Fibroblast of skin of right biceps (primary cell): ENCODE results near the gene RASSF8.

Experiments used
- DNase-seq: peaks from one replicate; pipeline ENCODE4 v3.0.0-alpha.2; 2013

RASSF8 gene, protein sequence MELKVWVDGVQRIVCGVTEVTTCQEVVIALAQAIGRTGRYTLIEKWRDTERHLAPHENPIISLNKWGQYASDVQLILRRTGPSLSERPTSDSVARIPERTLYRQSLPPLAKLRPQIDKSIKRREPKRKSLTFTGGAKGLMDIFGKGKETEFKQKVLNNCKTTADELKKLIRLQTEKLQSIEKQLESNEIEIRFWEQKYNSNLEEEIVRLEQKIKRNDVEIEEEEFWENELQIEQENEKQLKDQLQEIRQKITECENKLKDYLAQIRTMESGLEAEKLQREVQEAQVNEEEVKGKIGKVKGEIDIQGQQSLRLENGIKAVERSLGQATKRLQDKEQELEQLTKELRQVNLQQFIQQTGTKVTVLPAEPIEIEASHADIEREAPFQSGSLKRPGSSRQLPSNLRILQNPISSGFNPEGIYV

DNA sequence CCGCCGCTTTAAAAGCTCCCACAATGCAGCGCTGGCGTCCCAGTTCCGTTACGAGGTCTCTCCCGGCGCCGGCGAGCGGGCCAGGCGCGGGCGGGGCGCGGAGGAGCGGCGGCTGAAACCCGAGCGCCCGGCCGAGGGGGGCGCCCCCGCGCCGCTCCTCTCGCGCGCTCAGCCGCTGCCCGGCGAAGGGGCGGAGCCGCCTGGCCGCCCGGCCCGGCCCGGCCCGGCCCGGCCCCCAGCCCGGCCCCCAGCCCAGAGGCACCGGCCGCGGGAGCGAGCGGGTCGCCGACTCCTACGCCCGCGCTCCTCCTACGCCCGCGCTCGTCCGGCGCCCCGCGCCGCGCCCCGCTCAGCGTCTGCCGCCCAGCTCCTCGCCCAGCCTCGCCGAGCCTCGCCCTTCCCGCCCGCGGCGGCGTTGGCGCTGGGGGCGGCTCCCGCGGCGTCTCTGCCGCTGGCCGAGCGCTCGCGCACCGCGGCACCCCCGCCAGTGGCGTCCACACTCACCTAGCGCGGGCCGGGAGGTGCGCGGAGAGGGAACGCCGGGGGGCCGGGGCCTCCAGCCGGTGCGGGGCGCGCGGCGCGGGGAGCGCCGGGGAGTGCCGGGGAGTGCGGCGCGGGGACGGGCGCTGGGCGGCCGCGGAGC is at the start of gene RASSF8:
Gene RASSF8 (plus strand): TSS at position 255 of the 643 bp plus-strand sequence. CDS start 96,662 bp downstream, outside the sequence.
- peak; percentile 85 for DNase-seq

DNA sequence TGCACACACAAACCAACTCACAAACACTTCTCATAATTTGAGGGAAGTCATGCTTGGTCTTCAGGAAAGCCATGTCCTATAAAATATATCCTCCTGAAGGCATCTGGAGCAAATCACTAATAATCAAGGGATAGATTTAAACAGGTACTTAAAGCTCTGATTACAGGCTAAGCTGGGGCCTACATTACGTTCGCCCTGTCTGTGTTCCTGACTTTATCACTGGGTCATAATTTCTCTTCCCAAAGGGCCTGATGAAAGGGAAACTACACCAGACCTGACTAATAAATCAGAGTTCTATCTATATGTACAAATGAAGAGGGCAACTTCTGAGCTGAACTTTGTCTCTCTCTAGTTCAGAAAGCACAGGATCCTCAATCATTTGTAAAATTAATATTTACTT is 43.9 kb upstream of the RASSF8 start:
- DNase-seq = no peak

DNA sequence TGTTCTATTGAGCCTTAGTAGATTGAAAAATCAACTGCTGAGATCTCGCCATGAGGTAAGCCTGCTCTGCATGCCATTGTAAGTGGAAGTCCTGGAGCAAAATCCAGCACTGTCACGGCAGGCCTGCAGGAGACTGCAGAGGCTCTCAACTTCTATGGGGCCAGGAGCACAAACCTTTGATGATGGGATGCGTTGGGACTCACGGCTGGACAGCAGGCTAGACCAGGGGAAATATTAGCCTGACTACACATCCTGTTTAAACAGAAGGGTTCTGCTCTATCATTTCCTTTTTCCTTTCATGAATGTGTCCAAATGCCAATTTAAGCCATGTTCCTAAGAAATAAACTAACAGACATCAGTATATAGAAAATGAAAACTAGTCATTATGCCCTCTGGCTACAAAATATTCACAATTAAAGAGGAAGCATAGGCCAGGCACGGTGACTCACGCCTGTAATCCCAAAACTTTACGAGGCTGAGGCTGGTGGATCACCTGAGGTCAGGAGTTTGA is 33.9 kb upstream of the RASSF8 start:
- DNase-seq = no peak

DNA sequence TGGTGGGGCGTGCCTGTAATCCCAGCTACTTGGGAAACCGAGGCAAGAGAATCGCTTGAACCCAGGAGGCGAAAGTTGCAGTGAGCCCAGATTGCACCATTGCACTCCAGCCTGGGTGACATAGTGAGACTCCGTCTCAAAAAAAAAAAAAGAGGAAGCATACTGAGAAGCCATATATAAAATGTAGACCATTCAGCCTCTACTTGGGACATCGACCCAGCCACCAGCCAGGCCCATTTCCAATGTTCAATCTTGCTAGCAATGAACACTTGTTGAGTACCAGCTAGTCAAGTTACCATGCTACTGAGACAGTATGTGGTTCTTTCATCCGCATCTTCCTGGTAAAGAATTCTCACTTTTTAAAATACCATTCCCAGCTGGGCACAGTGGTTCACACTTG is 33.4 kb upstream of the RASSF8 start:
- DNase-seq = no peak

DNA sequence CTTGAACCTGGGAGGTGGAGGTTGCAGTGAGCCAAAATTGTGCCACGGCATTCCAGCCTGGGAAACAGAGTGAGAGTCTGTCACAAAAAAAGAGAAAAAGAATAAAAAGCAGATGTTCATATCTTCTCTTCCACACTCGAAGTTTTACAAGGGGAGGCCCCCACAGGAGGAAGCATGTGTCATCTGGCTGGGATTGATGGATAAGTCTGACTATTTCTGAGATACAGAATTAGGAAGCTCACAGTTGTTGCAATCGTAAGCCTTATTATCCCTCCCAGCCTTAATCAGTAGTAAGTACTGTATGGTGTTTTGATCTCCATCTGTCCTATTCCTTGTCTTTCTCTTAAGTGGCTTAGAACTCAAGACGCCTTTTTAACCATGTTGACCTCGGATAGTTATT is 31.9 kb upstream of the RASSF8 start:
- peak; percentile 35 for DNase-seq

DNA sequence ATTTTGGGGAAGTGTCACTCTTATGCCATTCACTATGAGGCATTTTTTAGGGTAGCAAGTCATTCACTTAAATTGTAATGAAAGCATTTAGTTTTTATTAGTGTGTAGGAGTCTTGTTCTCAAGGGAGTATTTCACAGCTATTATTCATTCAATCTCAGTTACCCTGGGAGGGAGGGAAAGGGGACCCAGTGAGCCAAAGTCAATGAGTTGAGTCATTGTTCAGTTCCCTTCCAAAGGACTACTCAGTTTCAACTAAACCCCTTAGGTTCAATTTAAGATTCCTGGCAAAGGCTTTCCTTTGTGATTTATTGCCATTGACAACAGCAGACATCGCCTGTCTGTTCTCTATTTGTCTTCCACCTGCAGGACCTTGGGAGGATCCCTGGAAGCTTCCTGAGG is 29.3 kb upstream of the RASSF8 start:
- peak; percentile 57 for DNase-seq

DNA sequence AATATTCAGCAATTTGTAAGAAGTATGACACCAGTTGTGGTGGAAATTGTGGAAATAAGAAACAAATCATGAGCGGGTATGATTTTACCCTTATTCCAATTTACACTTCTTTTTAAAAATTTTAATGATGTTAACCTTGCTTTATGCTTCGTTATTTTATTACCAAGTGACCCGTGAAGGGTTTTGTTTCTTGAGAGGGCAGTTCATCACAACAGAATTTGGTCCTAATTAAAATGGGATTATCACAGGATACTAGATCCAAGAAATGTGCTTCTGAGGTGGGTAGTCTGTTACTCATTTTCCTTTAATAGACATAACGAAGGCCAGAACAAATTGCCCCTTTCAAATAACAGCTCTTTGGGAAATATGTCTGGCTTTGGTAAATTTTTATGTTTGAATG is 25.5 kb upstream of the RASSF8 start:
- no peak for DNase-seq

DNA sequence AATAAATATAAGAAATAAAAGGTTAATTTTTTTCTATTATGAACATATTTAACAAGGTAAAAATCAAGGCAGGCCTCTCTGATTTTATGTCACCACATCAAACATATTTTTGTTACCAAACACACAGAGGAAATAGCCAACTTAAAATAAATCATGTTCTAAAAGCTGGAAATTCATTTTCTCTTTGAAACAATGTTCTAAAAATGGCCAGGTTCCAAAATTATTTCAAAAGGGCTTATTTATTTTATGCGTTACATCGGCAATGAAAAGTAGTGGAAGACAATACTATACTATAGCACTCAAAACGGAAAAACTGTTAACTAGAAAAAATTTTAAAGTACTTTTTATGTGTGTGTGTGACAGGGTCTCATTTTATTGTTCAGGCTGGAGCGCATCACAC is 24.0 kb upstream of the RASSF8 start:
- DNase-seq = no peak

DNA sequence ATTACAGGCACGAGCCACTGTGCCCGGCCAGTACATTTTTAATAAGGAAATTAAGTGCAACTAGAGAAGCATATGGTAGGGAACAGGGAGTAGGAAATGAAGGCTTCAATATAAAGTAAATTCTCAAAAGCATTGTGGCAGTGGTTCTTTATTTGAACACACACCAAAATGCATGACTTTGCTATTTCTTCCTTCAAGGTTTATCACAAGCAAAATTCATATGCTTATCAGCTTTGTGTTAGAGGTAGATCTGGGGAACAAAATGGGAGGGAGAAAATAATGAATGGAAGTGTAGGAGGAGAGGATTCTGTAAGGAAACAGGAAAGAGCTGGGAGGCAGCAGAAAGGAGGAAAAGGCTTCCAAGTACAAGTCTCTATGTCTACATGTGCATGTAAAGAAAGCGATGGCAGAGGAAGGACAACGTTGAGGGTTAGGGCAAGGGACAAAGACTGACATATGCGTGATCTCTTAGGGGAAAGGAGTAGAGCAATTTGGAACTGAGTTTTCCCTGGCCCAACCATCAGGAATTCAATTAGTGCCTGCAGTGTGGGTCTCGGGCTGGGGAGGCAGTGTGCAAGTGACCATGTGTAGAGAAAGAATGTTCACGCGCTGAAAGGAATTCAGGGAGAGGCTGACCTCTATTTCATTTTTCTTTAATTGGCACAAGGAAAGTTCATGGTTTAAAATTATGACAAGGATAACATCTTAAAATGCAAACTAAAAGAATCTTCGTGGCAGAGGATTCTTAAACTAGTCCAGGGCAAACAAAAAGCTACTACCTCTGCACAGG is 22.9 kb upstream of the RASSF8 start:
- DNase-seq = no peak

DNA sequence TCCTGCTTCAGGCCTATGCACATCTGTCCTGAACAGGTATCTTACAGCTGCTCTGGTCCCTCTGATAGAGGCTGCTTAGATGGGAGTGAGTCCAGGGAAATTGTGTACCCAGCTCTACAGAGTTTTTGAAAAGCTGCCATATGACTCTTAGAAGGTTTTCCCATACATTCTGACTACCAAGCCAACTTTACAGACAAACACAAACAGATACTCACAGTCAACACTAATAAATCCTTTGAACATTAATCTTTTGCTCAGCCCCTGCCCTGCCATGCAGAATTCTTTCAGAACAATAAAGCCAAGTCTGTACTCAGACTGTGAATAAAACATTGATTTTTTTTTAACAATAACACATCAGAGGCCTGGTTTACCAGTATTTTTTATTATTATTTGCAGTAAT is 21.4 kb upstream of the RASSF8 start:
- DNase-seq = no peak

DNA sequence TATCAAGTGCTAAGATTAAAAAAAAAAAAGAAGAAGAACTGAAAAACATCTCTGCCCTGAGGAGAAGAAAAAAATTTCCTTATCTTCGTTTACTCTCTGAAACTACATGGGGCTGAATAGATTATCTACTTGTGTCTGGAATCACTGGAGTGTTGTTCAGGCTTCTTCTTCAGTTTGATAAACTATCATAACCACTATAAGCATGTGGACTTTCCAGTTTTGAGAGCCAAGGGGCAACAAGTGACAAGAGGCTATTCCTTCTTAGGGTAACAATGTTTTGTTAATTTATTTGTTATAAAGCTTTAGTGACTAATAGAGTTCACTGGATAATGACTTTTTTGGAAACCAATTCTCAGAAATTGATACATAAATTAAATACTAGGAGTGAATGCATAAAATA is 19.9 kb upstream of the RASSF8 start:
- DNase-seq = no peak

DNA sequence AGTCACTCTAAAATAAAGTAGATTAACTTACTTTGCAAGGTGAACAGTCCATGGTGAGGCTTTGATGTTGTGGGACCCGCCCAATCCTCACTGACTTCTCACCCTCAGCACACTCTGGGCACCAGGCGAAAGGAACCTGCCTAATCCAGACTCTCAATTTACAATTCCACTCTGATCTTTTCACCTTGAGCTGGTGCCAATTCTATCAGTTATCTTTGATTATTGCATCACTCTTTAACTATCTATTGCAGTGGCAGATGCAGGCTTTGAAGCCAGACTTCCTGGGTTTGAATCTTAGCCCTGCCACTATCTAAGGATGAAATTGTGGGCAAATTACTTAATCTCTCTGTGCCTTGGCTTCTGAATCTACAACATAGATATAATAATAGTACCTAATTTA is 18.9 kb upstream of the RASSF8 start:
- DNase-seq = no peak

DNA sequence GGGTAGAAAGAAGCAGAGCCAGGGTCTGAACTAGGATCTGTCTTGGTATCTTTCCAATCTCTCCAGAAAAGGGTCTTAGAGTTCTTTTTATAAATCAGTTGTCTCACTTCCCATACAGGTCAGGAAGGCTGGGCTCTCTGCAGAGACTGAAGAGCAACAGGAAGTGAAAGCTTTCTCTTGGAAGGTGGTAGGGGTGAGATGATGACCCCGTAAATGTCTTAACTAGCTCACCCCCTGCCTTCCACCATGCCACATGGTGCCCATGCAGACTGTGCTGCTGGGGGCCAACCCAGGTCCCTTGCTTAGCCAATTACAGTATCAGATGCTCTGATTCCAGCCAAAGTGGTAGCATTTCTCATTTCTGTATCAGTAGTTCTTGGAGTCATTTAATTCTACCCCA is 17.6 kb upstream of the RASSF8 start:
- no peak for DNase-seq

DNA sequence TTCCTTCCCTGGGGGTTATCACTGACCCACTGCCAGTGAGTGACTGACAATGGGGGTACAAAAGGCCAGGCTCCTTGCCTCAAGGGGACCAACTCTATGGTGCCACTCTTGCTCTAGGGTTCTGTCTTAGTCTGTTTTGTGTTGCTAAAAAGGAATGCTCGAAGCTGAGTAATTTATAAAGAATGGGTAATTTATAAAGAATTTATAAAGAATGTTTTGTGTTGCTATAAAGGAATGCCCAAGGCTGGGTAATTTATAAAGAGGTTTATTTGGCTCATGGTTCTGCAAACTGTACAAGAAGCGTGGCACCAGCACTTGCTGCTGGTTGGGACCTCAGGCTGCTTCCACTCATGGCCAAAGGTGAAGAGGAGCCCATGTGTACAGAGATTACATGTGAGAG is 15.8 kb upstream of the RASSF8 start:
- peak; percentile 37 for DNase-seq

DNA sequence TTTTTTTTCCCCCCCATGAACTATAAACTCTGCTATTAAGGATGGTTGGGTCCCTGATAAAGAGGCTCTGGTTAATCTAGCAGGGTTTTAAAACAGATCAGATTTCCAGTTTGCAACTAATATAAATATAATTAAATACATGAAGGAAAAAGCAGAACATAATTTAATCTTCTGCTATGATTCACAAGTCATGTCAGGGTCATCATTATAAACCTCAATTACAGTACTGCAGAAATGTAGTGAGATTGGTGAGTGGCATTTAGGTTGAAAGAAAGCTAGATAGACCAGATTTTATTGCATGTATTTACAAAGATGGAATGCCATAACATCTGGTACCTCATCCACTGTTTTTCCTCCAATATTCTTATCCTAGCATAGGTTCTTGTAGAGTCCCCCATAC is 14.5 kb upstream of the RASSF8 start:
- DNase-seq = no peak

DNA sequence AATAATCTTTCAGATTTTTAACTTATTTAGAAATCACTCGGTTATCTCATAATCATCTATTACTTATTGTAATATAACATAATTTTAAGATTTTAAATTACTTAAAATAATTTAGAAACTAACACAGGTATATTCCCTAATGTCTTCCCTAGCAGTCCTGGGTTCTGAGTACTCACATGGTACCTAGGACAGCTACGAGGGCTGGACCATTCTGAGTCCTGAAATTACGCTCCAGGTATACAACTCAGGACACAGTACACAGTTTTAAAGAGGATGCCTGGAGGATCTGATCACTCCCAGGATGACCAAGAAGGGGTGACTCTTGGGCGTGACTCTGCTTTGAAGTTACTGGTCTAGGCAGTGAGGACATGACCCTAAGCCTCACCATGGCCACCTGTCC is 9.1 kb upstream of the RASSF8 start:
- no peak for DNase-seq

DNA sequence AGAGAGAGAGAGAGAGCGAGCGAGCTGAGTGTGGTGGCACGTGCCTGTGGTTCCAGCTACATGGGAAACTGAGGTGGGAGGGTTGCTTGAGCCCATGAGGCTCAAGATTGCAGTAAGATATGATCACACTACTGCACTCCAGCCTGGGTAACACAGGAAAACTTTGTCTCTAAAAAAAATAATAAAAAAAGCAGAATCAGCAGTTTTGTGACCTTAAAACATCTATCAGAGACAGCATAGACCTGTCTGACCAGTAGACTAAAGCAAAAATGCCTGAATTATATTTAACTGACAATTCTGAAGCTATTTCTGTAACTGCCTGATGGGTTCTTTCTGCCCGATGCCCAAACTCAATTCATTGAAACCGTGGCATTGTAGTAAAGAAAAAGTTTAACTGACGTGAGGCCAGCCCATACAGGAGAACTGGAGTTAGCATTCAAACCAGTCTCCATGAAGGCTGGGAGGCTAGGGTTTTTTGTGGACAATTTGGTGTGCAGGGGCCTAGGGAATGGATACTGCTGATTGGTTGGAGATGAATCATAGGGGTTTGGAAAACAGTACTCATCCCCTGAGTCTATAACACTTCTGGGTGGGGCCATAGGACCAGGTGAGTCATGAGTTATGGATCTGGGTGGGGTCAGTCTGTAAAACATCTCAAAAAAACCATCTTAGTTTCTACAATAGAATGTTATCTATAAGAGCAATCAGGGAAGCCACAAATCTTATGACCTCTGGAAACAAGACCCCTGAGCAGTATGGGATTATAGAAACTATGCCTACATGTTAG is 8.0 kb upstream of the RASSF8 start:
- peak; percentile 29 for DNase-seq

DNA sequence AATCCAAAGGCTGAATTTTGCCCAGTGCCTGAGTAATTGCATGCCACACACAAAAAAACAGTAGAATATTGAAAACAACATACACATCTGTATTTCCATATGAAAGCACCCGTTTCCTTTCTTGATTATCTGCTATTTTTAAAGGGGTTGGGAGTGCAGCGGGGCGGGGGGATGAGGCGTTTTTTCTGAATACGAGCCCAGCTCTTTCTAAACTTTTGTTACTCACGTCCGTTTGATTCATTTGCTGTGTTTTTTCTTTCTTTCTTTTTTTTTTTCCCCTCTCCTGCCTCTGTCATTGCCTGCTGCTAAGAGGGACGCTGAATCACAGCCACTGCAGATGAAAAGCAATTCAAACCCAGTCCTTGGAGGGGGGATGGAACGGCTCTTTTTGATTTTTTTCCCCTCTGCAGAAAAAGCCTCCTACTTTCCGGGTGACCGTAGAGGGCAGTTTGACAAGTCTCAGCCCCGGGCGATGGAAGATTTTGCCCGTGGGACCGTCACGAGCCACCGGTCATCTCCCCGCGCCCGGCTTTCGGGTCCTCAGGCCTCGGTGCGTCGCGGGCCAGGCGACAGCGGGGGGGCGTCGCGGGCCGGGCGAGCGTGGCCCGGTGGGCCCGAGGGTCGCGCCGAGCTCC is 572 bp upstream of the RASSF8 start:
- peak; percentile 90 for DNase-seq

DNA sequence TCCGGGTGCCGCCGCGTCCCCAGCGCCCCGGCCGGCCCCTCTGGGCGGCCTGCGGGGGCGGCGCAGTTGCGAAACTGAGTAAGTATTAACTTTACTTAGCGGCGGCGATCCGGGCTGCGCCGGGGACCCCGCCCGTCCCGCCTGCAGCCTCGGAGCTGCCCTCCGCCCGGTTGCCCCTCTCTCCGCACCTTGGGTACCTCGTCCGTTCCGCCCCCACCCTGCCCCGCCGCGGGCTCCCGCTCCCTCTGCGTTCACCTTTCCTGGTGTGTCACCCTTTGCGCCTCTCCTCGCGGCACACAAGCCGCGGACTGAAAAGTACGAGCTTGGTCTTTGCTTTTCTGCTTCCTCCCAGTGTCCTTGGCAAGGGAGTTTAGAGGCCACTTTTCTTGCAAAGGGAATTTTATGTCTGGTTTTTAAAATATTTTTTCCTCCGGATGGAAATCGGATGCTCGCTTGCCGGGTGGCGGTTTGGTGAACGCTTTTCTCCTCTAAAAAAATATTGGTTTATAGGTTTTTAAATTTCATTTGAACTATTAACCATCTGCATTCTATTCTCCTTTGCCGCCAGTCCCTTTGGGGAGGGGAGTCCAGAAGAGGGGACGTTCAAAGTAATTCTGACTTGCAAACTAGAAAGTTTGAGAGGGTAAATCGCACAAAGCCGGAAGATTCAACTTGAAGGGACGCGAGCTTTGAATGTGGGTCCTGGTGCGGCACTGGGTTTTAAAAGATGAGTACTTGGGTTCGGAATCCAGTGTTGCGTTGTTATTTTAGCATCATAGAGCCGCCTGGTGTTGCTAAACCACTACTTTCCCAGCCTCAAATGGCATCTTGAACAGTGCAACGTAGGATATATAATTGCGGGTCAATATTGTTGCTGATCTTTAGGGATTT is 834 bp downstream of the RASSF8 start:
- DNase-seq = peak; percentile 83

DNA sequence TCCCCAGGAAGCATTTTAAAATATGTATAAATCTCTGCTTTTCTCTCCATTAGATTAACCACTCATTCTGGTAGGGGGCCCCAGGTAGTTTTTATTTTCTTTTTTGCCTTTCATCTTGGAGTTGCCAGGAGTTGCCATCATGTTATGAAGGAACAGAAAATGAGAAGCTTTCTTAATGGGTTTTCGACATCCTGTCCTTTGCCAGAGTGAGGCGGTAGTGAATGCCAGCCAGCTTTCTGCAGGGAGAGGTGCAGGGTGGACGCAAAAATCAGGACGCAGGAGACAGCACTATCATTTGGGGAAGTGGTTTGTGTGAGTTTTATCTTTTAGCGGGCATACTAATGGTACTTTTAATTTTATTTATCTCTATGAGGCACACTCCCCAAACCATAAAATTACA is 1.7 kb downstream of the RASSF8 start:
- peak; percentile 49 for DNase-seq

DNA sequence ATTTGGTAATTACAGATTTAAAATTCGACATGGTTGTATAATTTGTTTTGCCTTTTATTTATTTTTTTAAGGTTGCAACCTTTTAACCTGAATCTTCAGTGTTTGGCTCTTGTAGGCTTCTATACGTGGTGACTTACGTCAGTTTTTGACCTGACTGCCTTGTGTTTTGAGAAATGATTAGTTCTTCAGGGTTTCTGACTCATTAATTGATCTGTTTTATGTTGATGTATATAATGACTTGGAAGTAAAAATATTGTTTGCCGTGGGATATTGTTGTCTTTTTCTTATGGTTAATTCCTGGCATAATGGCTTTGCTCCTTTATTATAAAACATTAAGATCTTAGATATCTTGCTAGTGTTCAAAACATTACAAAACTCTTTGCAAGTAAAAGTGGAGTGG is 2.5 kb downstream of the RASSF8 start:
- no peak for DNase-seq
